Measurements from ENCODE around the gene PRDM11.

The PRDM11 gene

DNA sequence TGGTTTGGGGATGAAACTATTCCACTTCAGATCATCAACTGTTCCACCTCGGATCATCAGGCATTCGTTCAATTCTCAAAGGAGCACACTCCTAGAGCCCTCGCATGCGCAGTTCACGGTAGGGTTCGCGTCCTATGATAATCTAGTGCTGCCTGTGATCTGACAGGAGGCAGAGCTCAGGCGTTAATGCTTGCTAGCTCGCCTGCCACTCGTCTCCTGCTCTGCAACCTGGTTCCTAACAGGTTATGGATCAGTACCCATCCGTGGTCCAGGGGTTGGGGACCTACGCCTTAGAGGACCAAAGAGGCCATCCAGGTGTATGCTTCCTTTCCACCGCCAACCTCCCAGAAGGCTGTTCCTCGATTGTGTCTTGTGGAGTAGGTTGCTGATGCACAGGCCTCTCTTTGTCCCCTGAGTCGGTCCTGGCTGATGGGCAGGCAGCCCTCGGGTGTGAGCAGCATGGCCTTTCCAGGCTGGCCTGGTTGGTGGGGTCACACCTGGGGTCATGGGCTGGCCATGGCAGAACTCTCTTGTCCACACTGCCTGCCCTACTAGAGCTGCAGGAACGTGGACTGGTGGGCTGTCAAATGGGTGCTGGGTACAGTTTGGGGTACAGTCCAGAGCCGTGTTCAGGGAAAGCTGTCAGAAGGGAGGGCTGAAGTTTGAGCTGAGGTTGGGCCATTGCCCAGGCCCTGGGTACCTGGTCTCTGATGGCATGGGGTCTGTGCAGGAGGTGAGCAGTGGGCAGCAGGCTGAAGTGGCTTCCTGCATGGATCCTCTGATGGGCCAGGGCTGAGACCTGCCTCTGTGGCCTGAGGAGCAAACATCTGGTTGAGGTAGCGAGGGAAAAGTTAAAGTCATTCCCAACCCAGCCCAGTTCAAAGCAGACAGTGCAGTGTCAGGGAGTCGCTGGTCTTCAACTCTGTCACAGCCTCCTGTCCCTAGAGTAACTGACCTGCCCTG is 11.1 kb downstream of the PRDM11 start:
- DNase-seq (ENCODE audit: low read depth), result no peak

- DNase-seq (ENCODE audit: low read depth), result no peak
These were observed 11.8 kb downstream of the PRDM11 start for GRCh38 chr11:45158210-45158731.

GRCh38 chr11:45158891-45159605 is 12.6 kb downstream of the PRDM11 start:
- no peak for DNase-seq (ENCODE audit: low read depth)

DNA sequence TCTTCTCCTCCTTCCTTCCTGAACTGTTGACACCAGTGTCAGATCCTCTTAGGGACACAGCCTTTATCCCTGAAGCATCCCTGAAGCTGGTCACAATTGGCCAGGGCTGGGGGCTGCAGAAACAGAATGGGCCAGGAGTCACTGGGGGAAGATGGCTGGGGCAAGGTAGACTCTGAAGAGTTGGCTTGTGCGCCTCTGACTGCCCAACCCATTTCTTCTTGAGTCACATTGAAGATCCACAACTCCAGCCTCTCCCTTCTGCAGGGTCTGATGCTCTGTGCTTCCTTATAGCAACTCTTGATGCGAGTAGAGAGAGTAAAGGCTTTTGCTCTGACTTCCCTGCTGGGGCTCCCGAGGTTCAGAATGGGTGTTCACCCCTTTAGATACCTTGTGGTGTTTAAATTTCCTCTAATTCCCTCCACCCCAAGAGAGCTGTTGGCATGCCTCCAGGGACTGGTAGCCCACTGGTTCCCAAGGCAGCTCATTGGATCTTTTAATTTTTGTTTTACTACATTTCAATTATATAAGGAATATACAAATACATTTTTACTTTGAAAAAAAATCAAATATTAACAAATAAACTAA is 13.4 kb downstream of the PRDM11 start:
- DNase-seq (ENCODE audit: low read depth), result no peak

GRCh38 chr11:45161252-45162063 is 15.0 kb downstream of the PRDM11 start:
- no peak for DNase-seq (ENCODE audit: low read depth)

DNA sequence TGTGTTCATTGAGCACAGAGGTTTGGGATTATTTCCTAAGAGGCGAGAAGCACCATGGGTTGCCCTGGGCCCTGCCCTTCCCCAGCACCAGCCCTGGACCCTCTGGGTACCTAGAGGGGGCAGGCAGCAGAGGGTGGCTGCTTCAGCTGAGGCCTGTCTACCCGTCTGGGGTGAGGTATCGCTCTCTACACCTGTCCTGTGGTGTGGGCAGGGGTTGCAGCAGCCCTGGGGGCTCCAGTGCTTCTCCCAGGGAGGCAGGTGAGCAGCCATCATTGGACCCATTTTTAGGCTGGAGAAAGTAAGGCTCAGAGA is 15.6 kb downstream of the PRDM11 start:
- no peak for DNase-seq (ENCODE audit: low read depth)

DNA sequence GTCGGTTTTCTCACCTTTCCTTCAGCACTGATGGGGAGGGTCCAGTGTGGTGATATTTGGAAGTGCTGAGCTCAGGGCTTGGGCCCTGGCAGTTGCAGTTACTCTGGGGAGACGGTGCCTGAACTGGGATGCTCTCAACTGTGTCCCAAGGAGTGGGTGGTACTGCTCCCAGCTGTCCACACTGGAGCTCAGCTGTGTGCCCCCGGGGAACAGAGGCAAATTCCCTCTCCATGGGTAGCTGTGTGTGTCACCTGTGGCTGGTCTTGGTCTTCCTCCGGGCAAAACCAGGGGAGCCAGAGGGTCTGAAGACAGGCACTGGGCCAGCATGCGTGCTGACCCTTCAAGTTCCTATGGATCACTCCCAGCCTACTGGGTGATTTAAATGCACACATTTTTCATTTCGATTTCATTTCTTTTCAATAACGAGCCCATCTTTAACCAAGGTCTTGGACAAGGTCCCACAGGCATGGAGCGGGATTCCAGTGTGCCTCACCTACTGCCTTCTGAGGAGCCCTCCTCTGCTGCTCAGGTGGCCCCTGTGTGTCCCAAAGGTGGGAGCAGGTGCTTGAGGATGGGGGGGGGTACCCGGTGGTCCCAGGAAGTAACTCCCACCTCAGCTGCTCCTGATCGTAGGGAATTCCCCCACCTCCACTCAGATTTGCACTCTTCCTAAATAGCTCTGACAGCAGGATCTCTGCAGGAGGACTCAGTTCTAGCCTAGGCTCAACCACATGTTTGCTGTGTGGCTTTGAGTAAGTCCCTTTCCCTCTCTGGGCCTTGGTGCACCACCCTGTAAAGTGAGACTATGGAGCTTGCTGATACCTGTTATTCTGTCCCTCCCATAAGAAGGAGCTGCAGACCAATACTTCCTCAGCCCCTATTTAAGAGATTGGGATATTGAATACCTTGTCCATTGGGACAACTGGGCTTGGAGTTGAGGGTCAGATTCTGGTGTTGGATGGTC is 16.8 kb downstream of the PRDM11 start:
- no peak for DNase-seq (ENCODE audit: low read depth)

DNA sequence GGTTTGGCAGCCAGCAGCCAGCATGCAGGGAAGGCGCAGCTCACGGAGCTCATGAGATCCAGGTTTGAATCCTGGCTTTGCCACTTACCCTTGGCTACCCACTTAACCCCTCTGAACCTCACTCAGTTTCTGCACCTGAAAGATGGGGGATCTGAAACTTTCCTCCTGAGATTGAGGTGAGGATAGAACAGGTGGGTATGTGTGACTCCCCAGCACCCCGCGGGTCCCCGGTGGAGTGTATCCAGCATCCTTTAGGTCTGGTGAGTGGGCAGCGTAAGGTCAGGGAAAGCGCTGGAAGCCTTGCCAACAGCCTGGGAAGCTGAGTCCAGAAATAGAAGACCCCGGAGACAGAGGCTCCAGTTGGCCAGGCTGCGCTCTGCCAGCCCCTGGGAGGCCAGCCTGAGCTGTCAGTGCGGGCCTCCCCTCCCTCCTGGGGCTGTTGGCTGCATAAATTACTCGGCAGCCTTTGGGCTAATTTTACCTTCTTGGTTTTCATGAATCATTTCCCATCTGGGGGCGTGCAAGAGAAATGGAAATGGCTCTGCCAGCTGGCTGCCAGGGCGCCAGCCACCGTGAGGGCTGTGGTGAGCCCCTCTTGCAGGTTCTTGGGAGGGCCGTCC is 17.6 kb downstream of the PRDM11 start:
- DNase-seq (ENCODE audit: low read depth), result no peak

GRCh38 chr11:45165386-45165785 is 18.9 kb downstream of the PRDM11 start:
- no peak for DNase-seq (ENCODE audit: low read depth)

DNA sequence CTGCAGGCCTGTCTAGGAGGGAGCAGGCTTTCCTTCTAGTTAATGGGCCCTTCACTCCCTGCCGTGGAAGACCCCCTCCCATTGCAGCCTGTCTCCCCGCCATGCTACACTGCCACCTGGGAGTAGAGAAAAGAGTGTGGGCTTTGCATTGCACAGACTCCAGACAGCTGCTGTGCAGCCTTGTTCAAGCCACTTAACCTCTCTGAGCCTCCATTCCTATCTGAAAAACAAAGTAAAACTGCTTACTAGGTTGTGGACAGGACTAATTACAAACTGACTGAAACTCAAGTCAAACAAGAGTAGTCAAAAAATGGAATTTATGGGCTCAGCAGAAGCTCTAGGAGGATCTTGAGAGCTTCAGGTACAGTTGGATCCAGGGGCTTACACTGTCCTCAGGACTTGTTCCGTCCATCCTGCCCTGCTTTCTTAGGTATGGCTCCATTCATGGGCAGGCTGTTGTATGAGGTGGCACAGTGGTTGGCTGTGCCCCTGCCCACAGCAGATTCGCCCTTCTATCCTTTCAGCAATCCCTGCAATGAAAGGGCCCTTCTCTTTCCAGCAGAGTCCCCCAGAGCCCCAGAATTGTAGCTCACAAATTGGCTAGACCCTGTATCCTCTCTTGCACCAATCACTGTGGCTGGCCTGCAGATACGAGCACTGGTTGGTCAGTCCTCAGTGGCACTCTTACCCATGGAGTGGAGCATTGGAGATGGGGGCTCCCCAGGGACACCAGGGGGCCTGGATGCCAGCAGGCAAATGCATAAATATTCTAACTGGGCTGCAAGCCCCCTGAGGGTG is 19.6 kb downstream of the PRDM11 start:
- DNase-seq (ENCODE audit: low read depth), result no peak

- DNase-seq (ENCODE audit: low read depth), result no peak
These were observed 20.1 kb downstream of the PRDM11 start for GRCh38 chr11:45166604-45166897.

- no peak for DNase-seq (ENCODE audit: low read depth)
These were observed 20.8 kb downstream of the PRDM11 start for GRCh38 chr11:45167283-45167682.

DNA sequence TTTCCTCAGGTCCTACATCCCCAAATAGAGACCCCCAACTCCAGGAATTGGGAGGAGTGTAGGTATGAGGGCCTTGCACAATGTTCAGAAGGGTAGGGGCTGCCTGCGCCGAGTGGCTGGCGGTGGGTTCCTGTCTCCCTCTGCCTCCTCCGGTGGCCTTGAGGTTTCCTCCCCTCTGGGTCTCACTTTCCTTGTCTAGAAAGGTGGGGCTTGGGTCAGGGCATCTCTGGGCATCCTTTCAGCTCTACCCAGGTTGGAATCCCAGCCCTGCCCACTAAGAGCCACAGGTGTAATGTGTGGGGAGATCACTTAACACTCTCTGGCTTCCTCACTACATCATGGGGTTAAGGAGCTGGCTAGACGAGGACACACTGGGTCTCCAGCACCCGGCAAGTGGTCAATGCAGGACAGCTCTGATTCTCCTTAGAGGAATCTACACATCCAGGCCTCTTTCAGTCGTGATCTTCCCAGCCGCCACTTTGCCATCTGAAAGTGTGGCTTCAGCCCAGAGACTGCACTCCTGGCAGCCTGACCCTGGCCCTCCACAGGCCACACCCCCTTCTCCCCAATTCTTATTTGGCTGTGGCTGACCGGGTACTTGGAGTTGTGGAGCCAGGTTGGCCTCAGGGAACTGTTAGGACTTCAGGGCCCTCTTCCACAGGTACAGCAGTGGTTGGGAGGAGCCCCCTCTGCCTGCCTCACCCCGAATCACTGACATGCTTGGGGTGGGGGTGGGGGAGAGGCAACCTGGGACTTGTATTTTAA is 22.1 kb downstream of the PRDM11 start:
- DNase-seq (ENCODE audit: low read depth), result no peak

GRCh38 chr11:45169310-45170072 is 23.1 kb downstream of the PRDM11 start:
- DNase-seq (ENCODE audit: low read depth), result no peak

- DNase-seq (ENCODE audit: low read depth), result no peak
These were observed 24.0 kb downstream of the PRDM11 start for GRCh38 chr11:45170484-45170883.

- DNase-seq (ENCODE audit: low read depth), result no peak
These were observed 25.1 kb downstream of the PRDM11 start for GRCh38 chr11:45171550-45171949.

GRCh38 chr11:45173064-45173463 is 26.6 kb downstream of the PRDM11 start:
- DNase-seq (ENCODE audit: low read depth), result no peak

DNA sequence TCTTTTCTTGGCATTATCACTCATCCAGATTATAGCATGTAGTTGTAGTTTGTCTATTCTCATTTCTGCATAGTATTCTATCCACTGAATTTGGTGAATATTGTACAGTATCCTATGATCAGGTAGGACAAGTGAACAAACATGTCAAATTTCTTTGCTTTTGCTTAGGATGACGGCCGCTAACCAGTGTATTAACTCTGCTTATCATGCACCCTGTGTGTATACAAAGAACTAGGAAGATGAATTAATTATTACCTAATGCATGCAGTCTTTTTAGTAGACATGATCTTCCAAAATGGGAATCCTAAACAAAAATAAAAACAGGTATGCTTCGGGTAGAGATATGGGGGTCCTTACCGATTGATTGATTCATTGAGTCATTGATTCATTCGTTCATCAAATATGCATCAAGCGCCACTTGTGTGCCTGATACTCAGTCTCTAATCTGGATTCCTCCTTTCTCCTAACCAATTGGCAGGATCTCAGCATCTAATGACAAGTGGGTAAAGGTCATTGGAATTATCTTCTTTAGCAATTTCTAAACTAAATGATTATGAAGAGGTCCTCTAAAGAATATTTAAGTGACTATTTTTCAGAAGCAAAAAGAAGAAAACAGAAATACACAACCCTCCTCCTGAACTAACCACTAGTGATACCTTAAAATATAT is 27.9 kb downstream of the PRDM11 start:
- no peak for DNase-seq (ENCODE audit: low read depth)

Measured in stimulated activated CD8-positive, alpha-beta memory T cell treated with anti-CD3 and anti-CD28 coated beads, Interleukin-12 subunit alpha, Interleukin-12 subunit beta, amount 100 ng/mL, for 1 hour (primary cell).